Measurements from ENCODE around the gene SLX9. TPM values are rescaled to one million over a fixed set of nuclear protein-coding genes. Genes with fewer than 3 reads are reported as not detected.

The SLX9 gene
- total RNA-seq: 10.0 TPM

GRCh38 chr21:44939532-44940115, at the start of gene SLX9:
Gene SLX9 (plus strand): TSS chr21:44940029. CDS start chr21:44940058, 29 bp downstream.
- DNase-seq: peak; percentile 53

GRCh38 chr21:44890338-44890931, 49.4 kb upstream of the SLX9 start:
- DNase-seq: no peak

- DNase-seq: no peak
Measured at GRCh38 chr21:44890961-44891541, 48.8 kb upstream of the SLX9 start.

- no peak for DNase-seq
Measured at GRCh38 chr21:44891631-44892031, 48.2 kb upstream of the SLX9 start.

GRCh38 chr21:44892095-44892494, 47.7 kb upstream of the SLX9 start:
- DNase-seq: no peak

GRCh38 chr21:44892536-44893277, 47.1 kb upstream of the SLX9 start:
- DNase-seq: no peak

- no peak for DNase-seq
Measured at GRCh38 chr21:44893278-44893556, 46.6 kb upstream of the SLX9 start.

- DNase-seq: no peak
Measured at GRCh38 chr21:44893948-44894656, 45.7 kb upstream of the SLX9 start.

- DNase-seq: no peak
Measured at GRCh38 chr21:44894687-44895302, 45.0 kb upstream of the SLX9 start.

GRCh38 chr21:44895859-44896258, 44.0 kb upstream of the SLX9 start:
- no peak for DNase-seq

- no peak for DNase-seq
Measured at GRCh38 chr21:44896561-44897286, 43.1 kb upstream of the SLX9 start.

- no peak for DNase-seq
Measured at GRCh38 chr21:44897326-44898010, 42.4 kb upstream of the SLX9 start.

- DNase-seq: no peak
Measured at GRCh38 chr21:44898011-44898488, 41.8 kb upstream of the SLX9 start.

- DNase-seq: no peak
Measured at GRCh38 chr21:44898851-44899767, 40.7 kb upstream of the SLX9 start.

GRCh38 chr21:44899768-44900558, 39.9 kb upstream of the SLX9 start:
- DNase-seq: no peak

GRCh38 chr21:44900559-44901251, 39.1 kb upstream of the SLX9 start:
- no peak for DNase-seq

- no peak for DNase-seq
Measured at GRCh38 chr21:44901391-44902074, 38.3 kb upstream of the SLX9 start.

Data from skin of body (tissue), 2 donors.